Glutamatergic neuron (in vitro differentiated cells): Measurements from ENCODE around the gene TMEM80. TPM values are rescaled to one million over a fixed set of nuclear protein-coding genes. Genes with fewer than 3 reads are reported as not detected.

Experiments
- DNase-seq: peaks from one replicate; pipeline ENCODE4 v3.0.0; 2022
- H3K27ac Mint-ChIP-seq: one replicate; pipeline ENCODE4 v1.8.0; 2020; ENCODE audit warnings: mild to moderate bottlenecking, mixed read lengths, inconsistent platforms; ENCODE audit not compliant: unreplicated experiment
- H3K27me3 Mint-ChIP-seq: one replicate; pipeline ENCODE4 v1.8.0; 2020; ENCODE audit warnings: mild to moderate bottlenecking, moderate library complexity, mixed read lengths, inconsistent platforms; ENCODE audit not compliant: unreplicated experiment
- H3K36me3 Mint-ChIP-seq: one replicate; pipeline ENCODE4 v1.8.0; 2020; ENCODE audit warnings: mild to moderate bottlenecking, mixed read lengths, inconsistent platforms; ENCODE audit not compliant: unreplicated experiment
- H3K4me1 Mint-ChIP-seq: one replicate; pipeline ENCODE4 v1.8.0; 2020; ENCODE audit warnings: mild to moderate bottlenecking, low read depth, mixed read lengths, inconsistent platforms; ENCODE audit not compliant: unreplicated experiment
- H3K4me3 Mint-ChIP-seq: one replicate; pipeline ENCODE4 v1.8.0; 2020; ENCODE audit warnings: mild to moderate bottlenecking, mixed read lengths, inconsistent platforms; ENCODE audit not compliant: unreplicated experiment
- H3K9me3 Mint-ChIP-seq: one replicate; pipeline ENCODE4 v1.8.0; 2020; ENCODE audit warnings: mild to moderate bottlenecking, moderate library complexity, mixed read lengths, inconsistent platforms; ENCODE audit not compliant: unreplicated experiment
- total RNA-seq: library from RNA; stranded (reverse); fragmentation: NEBNext Ultra II Directional; extraction: Animal tissue kit (Norgen Biotek cat#: 25700); gene quantifications from one replicate; pipeline ENCODE4 v1.2.1, GENCODE V29; 2021; ENCODE audit not compliant: unreplicated experiment
- TF ChIP-seq, protein P1 (sequence below): fragments of 200-600 bp; sonication (generic); IDR thresholded peaks from one replicate; pipeline ENCODE4 v1.5.0; 2021; ENCODE audit not compliant: partially characterized antibody, unreplicated experiment

The TMEM80 gene
- total RNA-seq, 1 donor from 2014 or later = 29.7 TPM

DNA sequence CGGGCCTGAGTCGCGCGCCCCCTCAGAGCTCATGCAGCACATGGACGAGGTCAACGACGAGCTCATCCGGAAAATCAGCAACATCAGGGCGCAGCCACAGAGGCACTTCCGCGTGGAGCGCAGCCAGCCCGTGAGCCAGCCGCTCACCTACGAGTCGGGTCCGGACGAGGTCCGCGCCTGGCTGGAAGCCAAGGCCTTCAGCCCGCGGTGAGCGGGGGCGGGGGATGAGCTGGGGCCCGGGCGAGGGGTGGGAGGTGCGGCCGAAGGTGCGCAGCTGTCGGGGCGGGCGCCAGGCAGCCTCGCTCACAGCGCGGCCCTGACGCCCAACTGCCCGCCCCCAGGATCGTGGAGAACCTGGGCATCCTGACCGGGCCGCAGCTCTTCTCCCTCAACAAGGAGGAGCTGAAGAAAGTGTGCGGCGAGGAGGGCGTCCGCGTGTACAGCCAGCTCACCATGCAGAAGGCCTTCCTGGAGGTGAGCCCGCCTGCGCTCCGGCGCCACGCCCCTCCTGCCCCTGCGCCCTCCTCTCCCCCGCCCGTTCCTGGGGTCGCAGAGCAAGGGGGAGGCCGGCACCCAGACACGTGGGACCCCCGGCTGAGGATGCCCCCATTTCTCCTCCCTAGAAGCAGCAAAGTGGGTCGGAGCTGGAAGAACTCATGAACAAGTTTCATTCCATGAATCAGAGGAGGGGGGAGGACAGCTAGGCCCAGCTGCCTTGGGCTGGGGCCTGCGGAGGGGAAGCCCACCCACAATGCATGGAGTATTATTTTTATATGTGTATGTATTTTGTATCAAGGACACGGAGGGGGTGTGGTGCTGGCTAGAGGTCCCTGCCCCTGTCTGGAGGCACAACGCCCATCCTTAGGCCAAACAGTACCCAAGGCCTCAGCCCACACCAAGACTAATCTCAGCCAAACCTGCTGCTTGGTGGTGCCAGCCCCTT is 30.9 kb downstream of the TMEM80 start:
- no peak overlapping the region for H3K27ac Mint-ChIP-seq
- TF ChIP-seq, protein P1, sequence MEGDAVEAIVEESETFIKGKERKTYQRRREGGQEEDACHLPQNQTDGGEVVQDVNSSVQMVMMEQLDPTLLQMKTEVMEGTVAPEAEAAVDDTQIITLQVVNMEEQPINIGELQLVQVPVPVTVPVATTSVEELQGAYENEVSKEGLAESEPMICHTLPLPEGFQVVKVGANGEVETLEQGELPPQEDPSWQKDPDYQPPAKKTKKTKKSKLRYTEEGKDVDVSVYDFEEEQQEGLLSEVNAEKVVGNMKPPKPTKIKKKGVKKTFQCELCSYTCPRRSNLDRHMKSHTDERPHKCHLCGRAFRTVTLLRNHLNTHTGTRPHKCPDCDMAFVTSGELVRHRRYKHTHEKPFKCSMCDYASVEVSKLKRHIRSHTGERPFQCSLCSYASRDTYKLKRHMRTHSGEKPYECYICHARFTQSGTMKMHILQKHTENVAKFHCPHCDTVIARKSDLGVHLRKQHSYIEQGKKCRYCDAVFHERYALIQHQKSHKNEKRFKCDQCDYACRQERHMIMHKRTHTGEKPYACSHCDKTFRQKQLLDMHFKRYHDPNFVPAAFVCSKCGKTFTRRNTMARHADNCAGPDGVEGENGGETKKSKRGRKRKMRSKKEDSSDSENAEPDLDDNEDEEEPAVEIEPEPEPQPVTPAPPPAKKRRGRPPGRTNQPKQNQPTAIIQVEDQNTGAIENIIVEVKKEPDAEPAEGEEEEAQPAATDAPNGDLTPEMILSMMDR = no peak
- no peak for DNase-seq
- H3K27me3 Mint-ChIP-seq = peaks cover 6% of the 10 kb centered on the region
- H3K9me3 Mint-ChIP-seq = peaks cover 3% of the 10 kb centered on the region
- no peak overlapping the region for H3K4me3 Mint-ChIP-seq
- H3K4me1 Mint-ChIP-seq = no peaks in the 10 kb centered on the region
- no peaks in the 10 kb centered on the region for H3K36me3 Mint-ChIP-seq

DNA sequence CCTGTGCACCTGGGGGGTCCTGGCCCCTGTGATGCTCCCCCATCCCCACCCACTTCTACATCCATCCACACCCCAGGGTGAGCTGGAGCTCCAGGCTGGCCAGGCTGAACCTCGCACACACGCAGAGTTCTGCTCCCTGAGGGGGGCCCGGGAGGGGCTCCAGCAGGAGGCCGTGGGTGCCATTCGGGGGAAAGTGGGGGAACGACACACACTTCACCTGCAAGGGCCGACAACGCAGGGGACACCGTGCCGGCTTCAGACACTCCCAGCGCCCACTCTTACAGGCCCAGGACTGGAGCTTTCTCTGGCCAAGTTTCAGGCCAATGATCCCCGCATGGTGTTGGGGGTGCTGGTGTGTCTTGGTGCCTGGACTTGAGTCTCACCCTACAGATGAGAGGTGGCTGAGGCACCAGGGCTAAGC is 31.7 kb downstream of the TMEM80 start:
- TF ChIP-seq, protein P1 = no peak
- DNase-seq = no peak

DNA sequence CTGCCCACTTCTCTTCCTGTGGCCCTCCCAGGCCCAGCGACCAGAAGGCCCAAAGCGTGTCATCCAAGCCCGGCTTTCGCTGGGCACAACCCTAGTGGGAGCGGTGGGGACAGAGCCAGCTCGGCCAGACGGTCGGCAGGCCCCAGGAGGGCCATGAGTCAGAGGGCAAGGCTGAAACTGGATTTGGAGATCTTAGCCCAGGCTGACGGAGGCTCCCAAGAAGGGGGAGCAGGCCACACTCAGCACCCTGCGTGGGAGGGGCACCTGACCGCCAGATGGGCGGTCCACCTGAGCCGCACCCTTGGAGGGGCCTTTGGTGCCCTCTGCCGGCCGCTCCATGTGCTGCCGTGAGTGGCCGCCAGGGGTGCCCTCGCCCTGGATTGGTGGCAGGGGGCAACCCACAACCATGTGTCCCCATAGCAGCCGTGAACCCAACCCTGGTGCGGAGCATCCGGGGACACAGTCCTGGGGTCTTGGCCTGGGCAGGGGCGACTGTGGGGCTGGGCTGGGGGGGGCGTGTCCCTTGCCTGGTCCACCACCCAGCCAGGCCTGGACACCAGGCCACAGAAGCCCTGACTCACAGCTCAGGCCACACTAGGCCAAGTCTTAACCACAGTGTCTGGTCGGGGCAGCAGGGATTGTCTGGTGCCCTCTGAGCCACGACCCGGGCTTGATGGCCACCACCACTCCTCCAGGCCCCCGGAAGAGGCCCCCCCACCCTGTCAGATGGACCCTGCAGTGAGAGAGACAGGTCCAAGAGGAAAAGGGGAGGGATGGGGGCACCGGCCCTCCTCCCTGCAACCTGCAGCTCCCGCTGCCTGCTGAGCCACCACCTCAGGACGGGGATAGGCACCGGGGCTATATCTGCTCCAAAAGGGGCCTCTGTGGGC is 32.5 kb downstream of the TMEM80 start:
- TF ChIP-seq, protein P1 = peak; percentile 97
- H3K36me3 Mint-ChIP-seq = no peaks in the 10 kb centered on the region
- H3K4me3 Mint-ChIP-seq = no peak overlapping the region
- H3K27me3 Mint-ChIP-seq = peaks cover 6% of the 10 kb centered on the region
- H3K27ac Mint-ChIP-seq = no peak overlapping the region
- peaks cover 3% of the 10 kb centered on the region for H3K9me3 Mint-ChIP-seq
- H3K4me1 Mint-ChIP-seq = no peaks in the 10 kb centered on the region
- peak; percentile 83 for DNase-seq

More for the DNA sequence above, 31.7 kb downstream of the TMEM80 start:
- H3K27me3 Mint-ChIP-seq = peaks cover 6% of the 10 kb centered on the region
- H3K4me1 Mint-ChIP-seq = no peaks in the 10 kb centered on the region
- no peak overlapping the region for H3K27ac Mint-ChIP-seq
- no peaks in the 10 kb centered on the region for H3K36me3 Mint-ChIP-seq
- H3K9me3 Mint-ChIP-seq = peaks cover 3% of the 10 kb centered on the region
- no peak overlapping the region for H3K4me3 Mint-ChIP-seq

DNA sequence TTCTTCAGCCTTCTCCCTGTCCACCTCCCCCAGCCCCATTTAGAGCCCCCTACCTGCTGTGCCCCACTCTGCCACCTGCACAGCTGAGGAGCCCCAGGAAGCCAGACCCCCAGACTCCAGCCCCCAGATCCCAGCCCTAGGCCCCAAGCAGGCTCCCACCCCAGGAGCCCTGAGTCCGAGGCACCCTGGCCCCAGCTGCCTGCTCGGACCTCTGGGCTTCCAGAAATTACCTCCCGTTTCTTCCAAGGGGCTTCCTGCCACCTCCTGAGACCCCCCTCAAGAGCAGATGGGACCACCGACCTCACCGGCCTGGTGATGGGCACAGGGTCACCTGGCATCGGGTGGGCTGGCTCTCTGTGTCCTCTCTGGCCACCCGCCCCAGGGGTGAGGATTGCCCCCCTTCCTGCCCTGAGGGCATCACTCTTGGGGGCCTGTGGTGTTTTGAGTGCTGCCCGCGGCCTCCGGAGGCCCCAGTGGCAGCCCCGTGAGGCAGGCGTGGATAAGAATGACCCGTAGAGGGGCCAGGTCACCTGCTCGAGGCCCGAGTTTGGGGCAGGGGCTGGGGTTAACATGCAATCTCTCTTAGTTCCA is 33.4 kb downstream of the TMEM80 start:
- Mint-ChIP-seq H3K4me3 (no peak overlapping the region), H3K4me1 (no peaks in the 10 kb centered on the region), H3K27me3 (peaks cover 3% of the 10 kb centered on the region), H3K36me3 (no peaks in the 10 kb centered on the region), H3K9me3 (peaks cover 3% of the 10 kb centered on the region), H3K27ac (no peak overlapping the region)
- TF ChIP-seq, protein P1 = no peak
- no peak for DNase-seq
